CD14-positive monocyte (primary cell): ENCODE measurements around the gene BORCS5. TPM values are rescaled to one million over a fixed set of nuclear protein-coding genes. Genes with fewer than 3 reads are reported as not detected.

Source experiments
- DNase-seq, 3 donors: peaks; one replicate each; pipeline ENCODE4 v3.0.0-alpha.2; 2011 to 2022
- H2AFZ ChIP-seq: 2 replicates; pipeline ENCODE4 v1.6.0; 2012; ENCODE audit warnings: mild to moderate bottlenecking, low read depth, low read length, inconsistent platforms; ENCODE audit not compliant: insufficient read depth, poor library complexity, severe bottlenecking
- H3K27ac ChIP-seq, 2 donors: 1 replicate in 1 of 2; 2 replicates in 1 of 2; pipeline ENCODE4 v1.5.1; 2012 to 2013; ENCODE audit warnings: low read length in 2 of 2, control low read depth in 1 of 2, inconsistent platforms in 1 of 2, low read depth in 1 of 2, mild to moderate bottlenecking in 1 of 2
- H3K27me3 ChIP-seq, 2 donors: one replicate each; pipeline versions ENCODE4 v1.6.0 to v1.6.1; 2011 to 2013; ENCODE audit warnings: low read length in 2 of 2; ENCODE audit not compliant: control insufficient read depth in 2 of 2, insufficient read depth in 2 of 2
- H3K36me3 ChIP-seq, 2 donors: replicated peaks in 1 of 2; 1 replicate in 1 of 2; 2 replicates in 1 of 2; pipeline versions ENCODE4 v1.5.1 to v1.6.1; 2012 to 2013; ENCODE audit warnings: low read length in 2 of 2, control low read depth in 1 of 2, inconsistent platforms in 1 of 2, mild to moderate bottlenecking in 1 of 2; ENCODE audit not compliant: insufficient read depth in 2 of 2, control insufficient read depth in 1 of 2
- H3K4me1 ChIP-seq, 2 donors: 1 replicate in 1 of 2; 2 replicates in 1 of 2; pipeline versions ENCODE4 v1.5.1 to v1.6.1; 2012 to 2013; ENCODE audit warnings: low read length in 2 of 2, control low read depth in 1 of 2, inconsistent platforms in 1 of 2, mild to moderate bottlenecking in 1 of 2, moderate library complexity in 1 of 2; ENCODE audit not compliant: insufficient read depth in 2 of 2, control insufficient read depth in 1 of 2
- H3K4me2 ChIP-seq: replicated peaks from 2 replicates; pipeline ENCODE3; 2012; ENCODE audit warnings: low read length, moderate library complexity, mild to moderate bottlenecking; ENCODE audit not compliant: poor library complexity, severe bottlenecking; ENCODE audit errors: extremely low read depth
- H3K4me3 ChIP-seq, 3 experiments: fragments of 200-600 bp in 1 of 3; sonication (generic) in 1 of 3; replicated peaks in 1 of 3; 1 replicate in 2 of 3; 2 replicates in 1 of 3; pipeline ENCODE4 v1.5.1; 2011 to 2013; ENCODE audit warnings: low read length in 3 of 3, mild to moderate bottlenecking in 3 of 3, control low read depth in 2 of 3, low read depth in 2 of 3, inconsistent platforms in 1 of 3, moderate library complexity in 1 of 3
- H3K79me2 ChIP-seq: 2 replicates; pipeline ENCODE4 v1.6.0; 2012; ENCODE audit warnings: mild to moderate bottlenecking, control low read depth, inconsistent platforms, low read length, moderate library complexity; ENCODE audit not compliant: insufficient read depth
- H3K9ac ChIP-seq: 2 replicates; pipeline ENCODE4 v1.6.0; 2017; ENCODE audit warnings: low read length, mild to moderate bottlenecking; ENCODE audit not compliant: insufficient read depth, poor library complexity, severe bottlenecking
- H3K9me3 ChIP-seq, 2 donors: replicated peaks in 1 of 2; 1 replicate in 1 of 2; 2 replicates in 1 of 2; pipeline versions ENCODE4 v1.5.1 to v1.6.1; 2012 to 2013; ENCODE audit warnings: low read length in 2 of 2, control low read depth in 1 of 2; ENCODE audit not compliant: control insufficient read depth in 1 of 2, insufficient read depth in 1 of 2
- H4K20me1 ChIP-seq: 2 replicates; pipeline ENCODE4 v1.6.0; 2012; ENCODE audit warnings: mild to moderate bottlenecking, low read length, control low read depth, moderate library complexity; ENCODE audit not compliant: insufficient read depth
- H3K27ac Mint-ChIP-seq, 7 donors: one replicate each; pipeline ENCODE4 v1.8.0; 2020; ENCODE audit warnings: mild to moderate bottlenecking in 7 of 7, mixed read lengths in 7 of 7, moderate library complexity in 6 of 7, inconsistent platforms in 2 of 7
- H3K27me3 Mint-ChIP-seq, 3 donors: one replicate each; pipeline ENCODE4 v1.8.0; 2021 to 2022; ENCODE audit warnings: low read depth in 3 of 3, mild to moderate bottlenecking in 3 of 3, mixed read lengths in 3 of 3, moderate library complexity in 3 of 3, inconsistent platforms in 1 of 3
- H3K36me3 Mint-ChIP-seq, 2 donors: one replicate each; pipeline ENCODE4 v1.8.0; 2020; ENCODE audit warnings: mixed read lengths in 2 of 2, inconsistent platforms in 1 of 2, mild to moderate bottlenecking in 1 of 2
- H3K4me1 Mint-ChIP-seq: one replicate; pipeline ENCODE4 v1.8.0; 2020; ENCODE audit warnings: mild to moderate bottlenecking, mixed read lengths
- H3K4me3 Mint-ChIP-seq, 2 donors: one replicate each; pipeline ENCODE4 v1.8.0; 2020; ENCODE audit warnings: mild to moderate bottlenecking in 2 of 2, mixed read lengths in 2 of 2, moderate library complexity in 1 of 2
- H3K9me3 Mint-ChIP-seq, 7 donors: one replicate each; pipeline ENCODE4 v1.8.0; 2020 to 2022; ENCODE audit warnings: mixed read lengths in 7 of 7, mild to moderate bottlenecking in 6 of 7, moderate library complexity in 6 of 7, inconsistent platforms in 2 of 7
- CTCF ChIP-seq: fragments of 200-600 bp; IDR thresholded peaks from one replicate; pipeline ENCODE4 v1.8.0; 2022; ENCODE audit warnings: antibody characterized with exemption, mild to moderate bottlenecking
- WGBS: methylation state at CpG from one replicate; pipeline ENCODE4 v1.1.5; 2013; ENCODE audit warnings: missing lambda C conversion rate; ENCODE audit not compliant: insufficient coverage; 5-methylcytosine and 5-hydroxymethylcytosine counted together
- intact Hi-C, 2 donors: fragments of 100-400 bp; cut with micrococcal nuclease; formaldehyde crosslinking; loops; one replicate each; pipeline versions ENCODE4 v1.15.0 to v1.15.1; 2023
- polyA plus RNA-seq, 3 donors: library from polyadenylated mRNA; depleted of rRNA in 1 of 3; unstranded in 2 of 3; stranded (reverse) in 1 of 3; fragments of 300-500 nt in 2 of 3; fragments of >200 nt in 1 of 3; fragmentation: Illumina TruSeq in 2 of 3; gene quantifications; 1 replicate in 2 of 3; 2 replicates in 1 of 3; pipeline ENCODE4 v1.2.3, GENCODE V29; 2012 to 2021

BORCS5 gene
- polyA plus RNA-seq, 3 donors = 8.5 to 15.1 (median 9.6) TPM

DNA sequence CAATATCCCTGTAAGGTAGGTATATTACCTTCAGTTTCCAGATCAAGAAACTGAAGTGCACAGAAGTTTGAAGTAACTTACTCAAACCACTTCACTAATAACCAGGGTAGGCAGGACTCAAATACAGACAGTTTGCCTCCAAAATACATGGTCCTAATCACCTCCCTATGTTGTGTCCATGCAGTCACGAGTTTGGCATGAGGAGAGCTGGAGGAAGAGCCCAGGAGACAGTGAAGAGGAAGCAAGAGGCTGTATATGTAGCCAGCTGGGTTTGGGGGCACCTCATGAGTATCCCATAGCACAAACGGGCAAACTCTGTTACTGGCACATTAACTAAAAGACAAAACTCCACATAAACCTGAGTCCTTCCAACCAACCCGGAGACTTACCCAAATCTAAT, 126.6 kb downstream of the BORCS5 start:
- Histone ChIP-seq H2AFZ (no peak overlapping the region), H3K27me3 (no peaks in the 10 kb centered on the region), H3K9me3 (no peaks in the 10 kb centered on the region), H3K79me2 (no peaks in the 10 kb centered on the region), H3K4me2 (no peak overlapping the region), H3K4me3 (no peak overlapping the region), H3K4me1 (peaks cover 2 to 4% of the 10 kb centered on the region in 2 donors), H4K20me1 (no peaks in the 10 kb centered on the region), H3K36me3 (peaks cover 0 to 7% of the 10 kb centered on the region in 2 donors), H3K9ac (no peak overlapping the region), H3K27ac (no peak overlapping the region)
- no peaks in the 10 kb centered on the region for H3K9me3 Mint-ChIP-seq
- H3K36me3 Mint-ChIP-seq = peaks cover 3 to 5% of the 10 kb centered on the region in 2 donors
- TF ChIP-seq CTCF = no peak
- WGBS = no CpG with 5 or more reads among the region's 3 CpGs
- H3K27ac Mint-ChIP-seq = peak overlapping the region in 1 of 7 donors; percentile 18
- no peak for DNase-seq
- H3K4me1 Mint-ChIP-seq = peaks cover 6% of the 10 kb centered on the region
- intact Hi-C loops = no loop called here
- no peaks in the 10 kb centered on the region for H3K27me3 Mint-ChIP-seq
- H3K4me3 Mint-ChIP-seq = no peak overlapping the region

GRCh38 chr12:12486661-12487240, 129.9 kb downstream of the BORCS5 start:
- intact Hi-C loops = no loop called here

More at GRCh38 chr12:12486661-12487240, 129.9 kb downstream of the BORCS5 start:
- H3K4me1 ChIP-seq = peaks cover 2 to 4% of the 10 kb centered on the region in 2 donors
- no peak overlapping the region for H3K27ac Mint-ChIP-seq
- H3K27me3 Mint-ChIP-seq = no peaks in the 10 kb centered on the region
- H3K9ac ChIP-seq = no peak overlapping the region
- no peak overlapping the region for H3K4me3 Mint-ChIP-seq
- H3K9me3 ChIP-seq = no peaks in the 10 kb centered on the region
- H3K4me1 Mint-ChIP-seq = peaks cover 6% of the 10 kb centered on the region
- H4K20me1 ChIP-seq = no peaks in the 10 kb centered on the region
- no peaks in the 10 kb centered on the region for H3K79me2 ChIP-seq
- 100% methylated on average over 1 of the region's 6 CpGs for WGBS
- TF ChIP-seq CTCF = no peak
- H3K36me3 Mint-ChIP-seq = peaks cover 3 to 5% of the 10 kb centered on the region in 2 donors
- H3K9me3 Mint-ChIP-seq = no peaks in the 10 kb centered on the region
- H2AFZ ChIP-seq = no peak overlapping the region
- no peak overlapping the region for H3K27ac ChIP-seq
- H3K36me3 ChIP-seq = no peaks in the 10 kb centered on the region
- H3K4me3 ChIP-seq = no peak overlapping the region
- DNase-seq = no peak
- H3K4me2 ChIP-seq = no peak overlapping the region
- no peaks in the 10 kb centered on the region for H3K27me3 ChIP-seq
